Activated naive CD4-positive, alpha-beta T cell treated with anti-CD3 and anti-CD28 coated beads for 36 hours (primary cell): ENCODE measurements around the gene SPTAN1. TPM values are rescaled to one million over a fixed set of nuclear protein-coding genes. Genes with fewer than 3 reads are reported as not detected.

Experiments
- CTCF ChIA-PET: fragments of 350-600 bp; sonication (Branson Sonifier 250); formaldehyde crosslinking; loops from one replicate; lab custom pipeline; 2021; ENCODE audit warnings: antibody characterized with exemption; lab: Charles Lee
- DNase-seq: peaks from one replicate; pipeline ENCODE4 v3.0.0-alpha.2; 2020
- H3K27ac Mint-ChIP-seq: one replicate; pipeline ENCODE4 v1.8.0; 2021; ENCODE audit warnings: mild to moderate bottlenecking, mixed read lengths
- H3K27me3 Mint-ChIP-seq: one replicate; pipeline ENCODE4 v1.8.0; 2021; ENCODE audit warnings: low read depth, mixed read lengths
- H3K36me3 Mint-ChIP-seq: one replicate; pipeline ENCODE4 v1.8.0; 2021; ENCODE audit warnings: low read depth, mixed read lengths
- H3K4me1 Mint-ChIP-seq: one replicate; pipeline ENCODE4 v1.8.0; 2021; ENCODE audit warnings: low read depth, mixed read lengths
- H3K4me3 Mint-ChIP-seq: one replicate; pipeline ENCODE4 v1.8.0; 2021; ENCODE audit warnings: mild to moderate bottlenecking, moderate library complexity, mixed read lengths
- H3K9me3 Mint-ChIP-seq: one replicate; pipeline ENCODE4 v1.8.0; 2021; ENCODE audit warnings: mixed read lengths
- intact Hi-C: fragments of 100-400 bp; cut with micrococcal nuclease; formaldehyde crosslinking; loops from one replicate; pipeline ENCODE4 v1.15.1; 2023
- total RNA-seq, 2 experiments: library from RNA; stranded (reverse); gene quantifications; one replicate each; pipeline ENCODE4 v1.2.3, GENCODE V29; 2021

Gene SPTAN1
- total RNA-seq, 2 experiments from 2014 or later, result 162 to 183 TPM

DNA sequence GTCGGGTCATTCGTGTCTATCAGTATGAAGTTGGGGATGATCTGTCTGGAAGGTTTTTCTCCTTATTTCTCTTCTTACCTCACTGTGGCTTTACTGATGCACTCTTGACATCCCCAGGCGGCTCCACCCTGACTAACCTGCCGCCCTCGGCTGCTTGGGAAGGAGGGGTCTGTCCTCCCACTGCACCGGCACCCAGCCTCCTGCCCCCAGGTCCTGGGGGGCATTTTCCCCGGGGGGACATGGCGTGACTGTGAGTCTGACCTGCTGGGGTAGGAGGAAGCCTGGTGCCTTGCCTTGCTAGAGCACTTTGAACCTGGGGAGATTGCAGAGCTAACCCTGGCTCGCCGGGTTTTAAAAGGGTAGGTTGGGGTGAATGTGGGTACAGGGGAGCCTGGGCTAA is 76.7 kb downstream of the SPTAN1 start:
- Mint-ChIP-seq H3K36me3 (peaks cover 25% of the 10 kb centered on the region), H3K27ac (no peak overlapping the region)

GRCh38 chr9:128629852-128630545 is 77.6 kb downstream of the SPTAN1 start:
- Mint-ChIP-seq H3K4me1 (no peaks in the 10 kb centered on the region), H3K9me3 (no peaks in the 10 kb centered on the region), H3K27me3 (no peaks in the 10 kb centered on the region), H3K27ac (no peak overlapping the region), H3K36me3 (peaks cover 20% of the 10 kb centered on the region), H3K4me3 (no peak overlapping the region)
- intact Hi-C loops, result no loop called here
- DNase-seq, result no peak
- CTCF ChIA-PET, result no interaction called here

More for the DNA sequence above, 76.7 kb downstream of the SPTAN1 start:
- Mint-ChIP-seq H3K27me3 (no peaks in the 10 kb centered on the region), H3K4me1 (no peaks in the 10 kb centered on the region), H3K4me3 (no peak overlapping the region), H3K9me3 (no peaks in the 10 kb centered on the region)
- intact Hi-C loops, result no loop called here
- no peak for DNase-seq
- CTCF ChIA-PET, result no interaction called here

DNA sequence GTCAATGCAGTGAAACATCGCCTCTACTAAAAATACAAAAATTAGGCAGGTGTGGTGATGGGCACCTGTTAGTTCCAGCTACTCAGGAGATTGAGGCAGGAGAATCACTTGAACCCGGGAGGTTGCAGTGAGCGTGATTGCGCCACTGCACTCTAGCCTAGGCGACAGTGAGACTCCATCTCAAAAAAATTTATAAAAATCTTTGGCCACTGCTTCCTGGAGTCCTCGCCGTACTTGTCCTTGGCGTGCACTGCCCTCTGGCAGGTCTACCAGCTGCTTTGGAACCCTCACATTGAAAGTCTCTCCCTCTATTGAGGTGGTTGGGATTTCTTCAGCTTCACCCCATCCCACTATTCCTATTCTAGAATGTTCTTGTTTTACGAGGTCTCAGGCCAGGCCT is 79.2 kb downstream of the SPTAN1 start:
- no peaks in the 10 kb centered on the region for H3K27me3 Mint-ChIP-seq
- intact Hi-C loops, result no loop called here
- H3K27ac Mint-ChIP-seq, result no peak overlapping the region
- DNase-seq, result no peak
- no peak overlapping the region for H3K4me3 Mint-ChIP-seq
- CTCF ChIA-PET, result interaction anchor here (0.6 kb wide), 1 partner anchor 190 kb away, joined by 3 read pairs; no protein-coding TSS in a partner anchor
- no peaks in the 10 kb centered on the region for H3K4me1 Mint-ChIP-seq
- H3K36me3 Mint-ChIP-seq, result peaks cover 12% of the 10 kb centered on the region
- no peaks in the 10 kb centered on the region for H3K9me3 Mint-ChIP-seq

- CTCF ChIA-PET, result interaction anchor here (0.6 kb wide), 1 partner anchor 191 kb away, joined by 3 read pairs; no protein-coding TSS in a partner anchor
- no peaks in the 10 kb centered on the region for H3K9me3 Mint-ChIP-seq
- no peak overlapping the region for H3K4me3 Mint-ChIP-seq
- intact Hi-C loops, result no loop called here
- H3K36me3 Mint-ChIP-seq, result peaks cover 12% of the 10 kb centered on the region
- H3K27ac Mint-ChIP-seq, result no peak overlapping the region
- no peaks in the 10 kb centered on the region for H3K27me3 Mint-ChIP-seq
- no peak for DNase-seq
- H3K4me1 Mint-ChIP-seq, result no peaks in the 10 kb centered on the region
Measured at GRCh38 chr9:128632066-128632465, 79.7 kb downstream of the SPTAN1 start.

DNA sequence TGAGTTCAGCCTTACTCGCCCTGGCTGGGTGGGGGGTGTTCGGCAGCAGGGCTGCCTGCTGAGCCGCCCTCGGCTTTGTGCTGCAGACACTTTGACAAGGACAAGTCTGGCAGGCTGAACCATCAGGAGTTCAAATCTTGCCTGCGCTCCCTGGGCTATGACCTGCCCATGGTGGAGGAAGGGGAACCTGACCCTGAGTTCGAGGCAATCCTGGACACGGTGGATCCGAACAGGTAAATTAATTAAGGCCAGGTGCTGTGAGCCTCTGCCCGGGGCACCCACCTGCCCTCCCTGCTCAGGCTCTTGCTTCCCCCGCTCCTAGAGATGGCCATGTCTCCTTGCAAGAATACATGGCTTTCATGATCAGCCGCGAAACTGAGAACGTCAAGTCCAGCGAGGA is 80.1 kb downstream of the SPTAN1 start:
- CTCF ChIA-PET, result no interaction called here
- H3K36me3 Mint-ChIP-seq, result peaks cover 12% of the 10 kb centered on the region

DNA sequence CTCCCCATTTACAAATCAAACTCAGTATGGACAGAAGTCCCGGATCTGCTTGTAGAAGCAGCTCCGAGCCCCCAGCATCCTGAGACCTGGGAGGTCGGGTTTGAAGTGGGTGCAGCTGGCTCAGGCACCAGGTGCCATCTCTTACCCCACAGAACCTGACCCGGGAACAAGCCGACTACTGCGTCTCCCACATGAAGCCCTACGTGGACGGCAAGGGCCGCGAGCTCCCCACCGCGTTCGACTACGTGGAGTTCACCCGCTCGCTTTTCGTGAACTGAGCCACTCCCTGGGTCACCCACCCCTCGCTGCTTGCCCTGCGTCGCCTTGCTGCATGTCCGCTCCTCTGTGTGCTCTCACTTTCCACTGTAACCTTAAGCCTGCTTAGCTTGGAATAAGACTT is 80.7 kb downstream of the SPTAN1 start:
- peaks cover 12% of the 10 kb centered on the region for H3K36me3 Mint-ChIP-seq
- intact Hi-C loops, result no loop called here
- peak overlapping the region; percentile 44 for H3K27ac Mint-ChIP-seq
- H3K4me1 Mint-ChIP-seq, result no peaks in the 10 kb centered on the region
- H3K27me3 Mint-ChIP-seq, result no peaks in the 10 kb centered on the region
- H3K9me3 Mint-ChIP-seq, result no peaks in the 10 kb centered on the region
- CTCF ChIA-PET, result no interaction called here
- H3K4me3 Mint-ChIP-seq, result no peak overlapping the region
- DNase-seq, result no peak

More for the DNA sequence above, 80.1 kb downstream of the SPTAN1 start:
- Mint-ChIP-seq H3K4me1 (no peaks in the 10 kb centered on the region), H3K27me3 (no peaks in the 10 kb centered on the region), H3K27ac (no peak overlapping the region), H3K4me3 (no peak overlapping the region), H3K9me3 (no peaks in the 10 kb centered on the region)
- intact Hi-C loops, result no loop called here
- DNase-seq, result no peak

DNA sequence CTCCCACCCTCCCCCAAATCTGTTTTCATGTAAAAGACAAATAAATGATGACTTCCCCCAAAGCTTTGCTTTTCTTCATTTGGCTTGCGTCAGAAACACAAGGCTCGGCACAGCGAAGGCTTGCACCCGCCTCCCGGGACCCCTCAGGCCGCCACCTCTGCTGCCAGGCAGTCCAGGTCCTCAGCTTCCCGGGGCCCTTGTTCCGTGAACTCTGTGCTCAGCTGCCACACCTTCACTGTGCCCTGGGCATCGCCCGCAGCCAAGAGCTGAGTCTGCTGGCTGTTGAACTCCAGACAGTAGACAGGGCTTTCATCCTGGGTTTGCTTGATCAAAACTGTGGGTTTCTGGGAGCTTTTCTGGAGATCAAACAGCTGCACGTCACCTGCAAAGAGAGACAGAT is 81.2 kb downstream of the SPTAN1 start:
- H3K36me3 Mint-ChIP-seq, result peaks cover 12% of the 10 kb centered on the region
- no peaks in the 10 kb centered on the region for H3K27me3 Mint-ChIP-seq
- CTCF ChIA-PET, result no interaction called here

DNA sequence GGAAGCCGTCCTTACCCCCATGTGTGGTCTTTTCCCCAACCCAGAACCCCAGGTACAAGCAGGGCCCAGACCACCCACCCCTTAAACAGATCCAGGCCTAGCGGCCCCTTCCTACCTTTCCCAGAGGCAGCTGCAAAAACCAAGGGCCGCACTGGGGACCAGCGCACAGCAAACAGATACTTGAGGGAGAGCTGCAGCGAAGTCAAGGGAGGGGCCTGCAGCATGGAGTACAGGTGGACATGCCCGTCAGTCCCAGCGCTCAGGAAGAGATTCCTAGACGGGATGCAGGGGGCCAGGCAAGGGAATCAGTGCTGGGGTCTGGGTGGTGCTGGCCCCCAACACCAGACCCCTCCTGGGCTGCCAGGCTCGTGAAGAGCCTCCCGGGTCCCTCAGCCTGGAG is 81.7 kb downstream of the SPTAN1 start:
- H3K4me1 Mint-ChIP-seq, result no peaks in the 10 kb centered on the region
- DNase-seq, result no peak
- no peak overlapping the region for H3K4me3 Mint-ChIP-seq
- intact Hi-C loops, result no loop called here
- H3K9me3 Mint-ChIP-seq, result no peaks in the 10 kb centered on the region
- no peaks in the 10 kb centered on the region for H3K27me3 Mint-ChIP-seq
- CTCF ChIA-PET, result no interaction called here
- peaks cover 12% of the 10 kb centered on the region for H3K36me3 Mint-ChIP-seq
- no peak overlapping the region for H3K27ac Mint-ChIP-seq

More for the DNA sequence above, 81.2 kb downstream of the SPTAN1 start:
- intact Hi-C loops, result no loop called here
- Mint-ChIP-seq H3K4me1 (no peaks in the 10 kb centered on the region), H3K27ac (no peak overlapping the region), H3K9me3 (no peaks in the 10 kb centered on the region), H3K4me3 (no peak overlapping the region)
- no peak for DNase-seq

GRCh38 chr9:128634651-128635262 is 82.4 kb downstream of the SPTAN1 start:
- intact Hi-C loops, result no loop called here
- no peaks in the 10 kb centered on the region for H3K27me3 Mint-ChIP-seq
- H3K27ac Mint-ChIP-seq, result no peak overlapping the region
- H3K9me3 Mint-ChIP-seq, result no peaks in the 10 kb centered on the region
- CTCF ChIA-PET, result interaction anchor here (0.6 kb wide), 1 partner anchor 15 kb away, joined by 3 read pairs; no protein-coding TSS in a partner anchor
- no peak for DNase-seq
- no peaks in the 10 kb centered on the region for H3K4me1 Mint-ChIP-seq
- peaks cover 15% of the 10 kb centered on the region for H3K36me3 Mint-ChIP-seq
- H3K4me3 Mint-ChIP-seq, result no peak overlapping the region

DNA sequence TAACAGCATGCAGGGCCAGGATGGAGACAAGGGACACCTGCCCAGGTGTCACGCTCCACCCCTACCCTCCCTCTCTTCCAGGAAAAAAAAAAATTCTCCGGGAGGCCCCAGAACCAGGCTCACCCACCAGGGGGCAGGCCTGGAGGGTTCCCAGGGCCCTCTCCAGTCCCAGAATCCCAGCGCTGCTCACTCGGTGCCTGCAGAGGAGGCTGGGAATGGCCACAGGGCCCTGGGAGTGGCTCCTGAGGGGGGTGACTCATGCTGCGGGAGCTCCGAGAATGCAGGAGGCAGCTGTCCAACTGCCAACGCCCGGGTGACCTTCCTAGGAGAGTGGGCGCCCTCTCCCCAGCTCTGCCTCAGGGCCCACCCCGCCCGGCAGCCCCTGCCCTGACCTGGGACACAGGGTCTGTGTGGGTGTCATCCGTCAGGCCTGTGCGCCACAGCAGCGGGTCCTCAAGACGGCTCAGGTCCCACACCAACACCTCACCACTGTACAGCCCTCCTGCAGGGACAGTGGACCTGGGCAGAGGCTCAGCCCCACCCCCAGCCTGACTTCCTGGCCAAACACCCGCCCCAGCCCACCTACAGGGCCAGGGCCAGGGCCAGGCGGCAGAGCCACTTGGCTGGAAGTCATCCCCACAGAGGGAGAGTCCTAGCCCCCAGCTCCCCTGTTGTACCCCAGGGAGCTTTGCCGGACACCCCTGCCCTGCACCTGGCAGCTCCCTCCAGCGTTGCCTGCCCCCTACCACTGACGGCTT is 83.1 kb downstream of the SPTAN1 start:
- Mint-ChIP-seq H3K9me3 (no peaks in the 10 kb centered on the region), H3K4me1 (no peaks in the 10 kb centered on the region), H3K36me3 (peaks cover 16% of the 10 kb centered on the region), H3K4me3 (no peak overlapping the region), H3K27ac (no peak overlapping the region), H3K27me3 (no peaks in the 10 kb centered on the region)
- CTCF ChIA-PET, result interaction anchor here (0.6 to 0.7 kb wide), 2 partner anchors 8 to 16 kb away, joined by 3 to 5 read pairs; no protein-coding TSS in a partner anchor
- no peak for DNase-seq
- intact Hi-C loops, result no loop called here

DNA sequence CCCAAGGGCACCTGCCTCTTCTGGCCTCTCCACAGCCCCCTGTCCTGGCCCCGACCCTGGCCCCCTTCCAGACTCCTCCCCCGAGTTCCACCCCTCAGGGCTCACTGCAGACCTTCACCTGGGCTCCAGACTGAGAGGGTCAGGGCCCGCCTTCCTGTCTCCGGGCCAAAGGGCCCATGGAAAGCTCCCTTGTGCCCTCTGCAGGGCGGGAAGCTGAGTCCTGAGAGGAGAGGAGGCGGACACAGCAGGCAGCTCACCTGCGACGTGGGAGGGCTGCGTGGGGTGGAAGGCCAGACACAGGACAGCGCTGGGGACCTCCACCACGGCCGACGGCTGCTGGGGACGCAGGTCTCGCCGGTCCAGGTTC is 83.6 kb downstream of the SPTAN1 start:
- no peak for DNase-seq
- peaks cover 16% of the 10 kb centered on the region for H3K36me3 Mint-ChIP-seq
- intact Hi-C loops, result no loop called here
- no peak overlapping the region for H3K4me3 Mint-ChIP-seq
- H3K27ac Mint-ChIP-seq, result no peak overlapping the region
- no peaks in the 10 kb centered on the region for H3K27me3 Mint-ChIP-seq
- H3K4me1 Mint-ChIP-seq, result no peaks in the 10 kb centered on the region
- CTCF ChIA-PET, result interaction anchor here (0.6 to 0.7 kb wide), 2 partner anchors 8 to 13 kb away, joined by 3 to 5 read pairs; no protein-coding TSS in a partner anchor
- H3K9me3 Mint-ChIP-seq, result no peaks in the 10 kb centered on the region
